IMR-90 (cell line): ENCODE measurements around the gene GPR176. TPM values are rescaled to one million over a fixed set of nuclear protein-coding genes. Genes with fewer than 3 reads are reported as not detected.

Experiments
- ATAC-seq: fragments of 200-7000 bp; cut with Tn5 transposase; 2 replicates; pipeline ENCODE4 v1.9.1; 2020; ENCODE audit warnings: low read depth, mild to moderate bottlenecking, moderate library complexity
- BruUV-seq: library from RNA; stranded (reverse); fragments of 400-500 nt; replicated peaks from 2 replicates; lab custom pipeline; 2021; lab: Mats Ljungman, UMichigan
- CTCF ChIA-PET: fragments of 300-600 bp; formaldehyde crosslinking; extraction: SDS; loops from one replicate; lab custom pipeline; 2021; ENCODE audit warnings: antibody characterized with exemption; lab: Yijun Ruan, JAX
- POLR2A ChIA-PET: fragments of 300-600 bp; sonication (Branson Sonifier 250); formaldehyde crosslinking; loops from one replicate; lab custom pipeline; 2022; ENCODE audit warnings: antibody characterized with exemption; ENCODE audit not compliant: unreplicated experiment; lab: Charles Lee
- DNase-seq: peaks from one replicate; pipeline ENCODE4 v3.0.0; 2013
- H2AFZ ChIP-seq: replicated peaks from 2 replicates; pipeline ENCODE3; 2013; ENCODE audit warnings: low read length, mild to moderate bottlenecking; ENCODE audit not compliant: poor library complexity
- H2AK5ac ChIP-seq: 2 replicates; pipeline ENCODE4 v1.6.1; 2013; ENCODE audit warnings: low read depth, low read length, inconsistent platforms
- H2AK9ac ChIP-seq: replicated peaks from 2 replicates; pipeline ENCODE3; 2013; ENCODE audit warnings: mild to moderate bottlenecking, low read depth, low read length, moderate library complexity; ENCODE audit not compliant: poor library complexity
- H2BK120ac ChIP-seq: 2 replicates; pipeline ENCODE4 v1.6.1; 2013; ENCODE audit warnings: low read depth, low read length, inconsistent platforms
- H2BK15ac ChIP-seq: 3 replicates; pipeline ENCODE4 v1.6.1; 2013; ENCODE audit warnings: low read depth, low read length, inconsistent platforms
- H2BK20ac ChIP-seq: 2 replicates; pipeline ENCODE4 v1.6.1; 2013; ENCODE audit warnings: low read depth, mild to moderate bottlenecking, inconsistent platforms, low read length, moderate library complexity
- H2BK5ac ChIP-seq: 2 replicates; pipeline ENCODE4 v1.6.1; 2013; ENCODE audit warnings: mild to moderate bottlenecking, low read depth, low read length, inconsistent platforms; ENCODE audit not compliant: poor library complexity, severe bottlenecking
- H3K14ac ChIP-seq: replicated peaks from 2 replicates; pipeline ENCODE4 v1.6.1; 2013; ENCODE audit warnings: low read depth, low read length, inconsistent platforms
- H3K18ac ChIP-seq: 2 replicates; pipeline ENCODE4 v1.6.1; 2013; ENCODE audit warnings: low read depth, low read length, control low read depth
- H3K23ac ChIP-seq: 2 replicates; pipeline ENCODE4 v1.6.1; 2013; ENCODE audit warnings: low read depth, low read length, inconsistent platforms
- H3K27ac ChIP-seq: 2 replicates; pipeline ENCODE4 v1.5.1; 2013; ENCODE audit warnings: mild to moderate bottlenecking, control low read depth, low read length; ENCODE audit not compliant: insufficient read depth
- H3K27me3 ChIP-seq: 2 replicates; pipeline ENCODE4 v1.6.1; 2013; ENCODE audit warnings: low read length; ENCODE audit not compliant: control insufficient read depth, insufficient read depth
- H3K36me3 ChIP-seq: 2 replicates; pipeline ENCODE4 v1.6.1; 2013; ENCODE audit warnings: low read length, mixed read lengths; ENCODE audit not compliant: control insufficient read depth, insufficient read depth
- H3K4ac ChIP-seq: 2 replicates; pipeline ENCODE4 v1.6.1; 2013; ENCODE audit warnings: low read depth, low read length, inconsistent platforms
- H3K4me1 ChIP-seq: 2 replicates; pipeline ENCODE4 v1.6.1; 2013; ENCODE audit warnings: low read length, mixed read lengths; ENCODE audit not compliant: control insufficient read depth, insufficient read depth
- H3K4me2 ChIP-seq: 2 replicates; pipeline ENCODE4 v1.6.1; 2013; ENCODE audit warnings: low read depth, mild to moderate bottlenecking, control low read depth, low read length, moderate library complexity
- H3K4me3 ChIP-seq: 2 replicates; pipeline ENCODE4 v1.5.1; 2013; ENCODE audit warnings: low read depth, mild to moderate bottlenecking, control low read depth, low read length, moderate library complexity; ENCODE audit not compliant: insufficient read depth
- H3K56ac ChIP-seq: 2 replicates; pipeline ENCODE4 v1.6.1; 2013; ENCODE audit warnings: low read length, inconsistent platforms; ENCODE audit not compliant: insufficient read depth; ENCODE audit errors: extremely low read depth
- H3K79me1 ChIP-seq, 2 experiments: 2 replicates each; pipeline ENCODE4 v1.6.1; 2013; ENCODE audit warnings: low read length in 2 of 2, inconsistent platforms in 1 of 2, low read depth in 1 of 2
- H3K9ac ChIP-seq: 2 replicates; pipeline ENCODE4 v1.6.1; 2013; ENCODE audit warnings: low read depth, low read length, control low read depth
- H3K9me1 ChIP-seq: 2 replicates; pipeline ENCODE4 v1.6.1; 2013; ENCODE audit warnings: low read length, inconsistent platforms; ENCODE audit not compliant: insufficient read depth
- H3K9me3 ChIP-seq: 2 replicates; pipeline ENCODE4 v1.6.1; 2013; ENCODE audit warnings: low read length; ENCODE audit not compliant: control insufficient read depth, insufficient read depth
- H4K20me1 ChIP-seq: 2 replicates; pipeline ENCODE4 v1.6.1; 2013; ENCODE audit warnings: low read length, inconsistent platforms; ENCODE audit not compliant: insufficient read depth
- H4K5ac ChIP-seq: 2 replicates; pipeline ENCODE4 v1.6.1; 2013; ENCODE audit warnings: mild to moderate bottlenecking, low read depth, low read length, control low read depth
- H4K8ac ChIP-seq, 2 experiments: 2 replicates each; pipeline ENCODE4 v1.6.1; 2013; ENCODE audit warnings: low read depth in 2 of 2, low read length in 2 of 2, control low read depth in 1 of 2, inconsistent platforms in 1 of 2
- H4K91ac ChIP-seq: 2 replicates; pipeline ENCODE4 v1.6.1; 2013; ENCODE audit warnings: low read depth, low read length, inconsistent platforms; ENCODE audit not compliant: insufficient read depth
- CTCF ChIP-seq: conservative IDR thresholded peaks from 2 replicates; pipeline ENCODE4 v1.5.1; 2012; ENCODE audit warnings: mild to moderate bottlenecking, low read depth, low read length, improper control_type of control experiment
- MAZ ChIP-seq: IDR thresholded peaks from 2 replicates; pipeline ENCODE4 v1.6.1; 2012; ENCODE audit warnings: low read depth, mild to moderate bottlenecking, low read length, improper control_type of control experiment, moderate library complexity, borderline replicate concordance
- RAD21 ChIP-seq: IDR thresholded peaks from 2 replicates; pipeline ENCODE4 v1.6.1; 2012; ENCODE audit warnings: low read length, improper control_type of control experiment
- SMC3 ChIP-seq: fragments of 150-350 bp; IDR thresholded peaks from 2 replicates; pipeline ENCODE4 v1.6.1; 2016; ENCODE audit warnings: low read depth, mild to moderate bottlenecking, antibody characterized with exemption, low read length, moderate library complexity
- USF2 ChIP-seq: fragments of 150-350 bp; IDR thresholded peaks from 2 replicates; pipeline ENCODE4 v1.6.1; 2017; ENCODE audit warnings: mild to moderate bottlenecking, antibody characterized with exemption, low read length, low read depth
- WGBS, 2 experiments: methylation state at CpG; one replicate each; pipeline versions ENCODE4 v1.1.5 to v1.1.7; 2013; ENCODE audit warnings: missing lambda C conversion rate in 2 of 2; ENCODE audit not compliant: insufficient read length in 1 of 2; ENCODE audit errors: extremely low coverage in 2 of 2; 5-methylcytosine and 5-hydroxymethylcytosine counted together
- dilution Hi-C: fragments of 300-500 bp; cut with HindIII; formaldehyde crosslinking; loops from one replicate; pipeline ENCODE4 v1.14.3; 2018; ENCODE audit warnings: low sequenced_read_pairs; ENCODE audit not compliant: unreplicated experiment
- in situ Hi-C: fragments of 300-500 bp; cut with MboI; formaldehyde crosslinking; loops from 3 replicates; pipeline ENCODE4 v1.14.3; 2019; ENCODE audit warnings: low sequenced_read_pairs, inconsistent platforms, mixed read lengths
- intact Hi-C: fragments of 100-400 bp; cut with micrococcal nuclease; formaldehyde crosslinking; loops from 2 replicates; pipeline ENCODE4 v1.10.0; 2022
- polyA plus RNA-seq, 3 experiments: library from polyadenylated mRNA; depleted of rRNA; stranded (reverse); fragments of >200 nt; gene quantifications; 2 replicates each; pipeline ENCODE4 v1.2.3, GENCODE V29; 2012; ENCODE audit warnings: low replicate concordance in 1 of 3
- total RNA-seq: library from RNA; depleted of rRNA; stranded (reverse); fragments of >200 nt; gene quantifications from 2 replicates; pipeline ENCODE4 v1.2.3, GENCODE V29; 2012

GPR176 gene
- total and polyA plus RNA-seq, 2 of the 4 experiments (the other 2 are of a cell fraction) = 114 to 246 TPM

GRCh38 chr15:39756806-39757522 is 163.1 kb downstream of the GPR176 start:
- Histone ChIP-seq H3K18ac (no peak overlapping the region), H3K9me3 (peaks cover 6% of the 10 kb centered on the region), H4K20me1 (no peaks in the 10 kb centered on the region), H3K4me1 (no peaks in the 10 kb centered on the region), H2BK15ac (no peak overlapping the region; the same call in 2 of the 3 replicates), H2AK5ac (no peak overlapping the region), H3K9ac (no peak overlapping the region; the same call in 1 of the 2 replicates), H3K4me2 (no peak overlapping the region), H4K8ac (no peak overlapping the region), H3K9me1 (no peaks in the 10 kb centered on the region), H3K36me3 (no peaks in the 10 kb centered on the region), H3K27me3 (no peaks in the 10 kb centered on the region), H3K14ac (no peak overlapping the region), H3K27ac (no peak overlapping the region), H4K91ac (no peak overlapping the region), H3K23ac (no peak overlapping the region), H2AK9ac (no peak overlapping the region), H3K79me1 (no peaks in the 10 kb centered on the region), H2BK20ac (0 out of 2 replicates have a peak overlapping the region, but pooled peaks have one; percentile 44), H3K56ac (no peak overlapping the region), H3K4me3 (no peak overlapping the region), H2AFZ (no peak overlapping the region), H4K5ac (no peak overlapping the region), H3K4ac (no peak overlapping the region), H2BK5ac (no peak overlapping the region), H2BK120ac (no peak overlapping the region)
- ChIA-PET CTCF (interaction anchor here (0.8 to 4.1 kb wide), 19 partner anchors 8 to 1049 kb away, joined by 3 to 28 read pairs (median 4); partner anchors contain the start of genes FSIP1 and THBS1), POLR2A (interaction anchor here (1.4 to 2.0 kb wide), 2 partner anchors 159 to 171 kb away, joined by 4 to 8 read pairs; no protein-coding TSS in a partner anchor)
- peak; percentile 80 for TF ChIP-seq CTCF
- peak; percentile 76 for TF ChIP-seq RAD21
- no peak for TF ChIP-seq MAZ
- TF ChIP-seq USF2 = no peak
- TF ChIP-seq SMC3 = peak; percentile 81
- in situ Hi-C loops (loop anchor here (25.0 kb wide), 1 partner anchor 595 kb away; no protein-coding TSS in a partner anchor), dilution Hi-C loops (no loop called here), intact Hi-C loops (loop anchor here (1.0 to 10.0 kb wide), 4 partner anchors 71 to 1049 kb away; no protein-coding TSS in a partner anchor)
- ATAC-seq (peak; percentile 35; the same call in 1 of the 2 replicates), DNase-seq (peak; percentile 83)
- BruUV-seq = no TSS peak
- no CpG with 5 or more reads among the region's 2 CpGs for WGBS, 2 experiments
